Fibroblast of mammary gland (primary cell): ENCODE data around the gene MLH3.

Experiments
- DNase-seq: peaks from one replicate; pipeline ENCODE4 v3.0.0-alpha.2; 2010; ENCODE audit warnings: low read depth
- H3K4me3 ChIP-seq: 2 replicates; pipeline ENCODE4 v1.5.1; 2011; ENCODE audit warnings: low read depth, mild to moderate bottlenecking, low read length, moderate library complexity; ENCODE audit not compliant: control insufficient read depth
- TF ChIP-seq, protein P1 (sequence below): conservative IDR thresholded peaks from 2 replicates; pipeline ENCODE4 v1.5.1; 2011; ENCODE audit warnings: low read depth, low read length, inconsistent platforms; ENCODE audit not compliant: control insufficient read depth, insufficient read depth

The MLH3 gene

DNA sequence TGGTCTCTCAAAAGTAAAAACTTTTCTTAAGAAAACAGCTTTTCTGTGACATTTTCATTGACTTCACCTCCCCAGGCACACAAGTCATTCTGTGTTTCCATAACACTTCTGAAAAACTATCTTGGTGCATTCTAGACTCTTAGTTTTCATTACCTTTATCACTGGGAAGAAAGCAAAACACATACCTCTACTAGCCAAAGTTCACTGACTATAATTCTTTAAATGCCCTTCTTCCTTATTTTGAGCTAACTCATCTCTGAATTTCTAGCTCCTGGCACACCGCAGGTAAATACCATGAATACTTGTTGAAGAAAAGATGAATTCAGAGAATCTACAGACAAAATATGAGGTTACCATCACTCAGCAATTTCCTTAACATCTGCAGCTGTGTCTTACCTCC lies 21.1 kb downstream of the MLH3 start:
- TF ChIP-seq, protein P1, sequence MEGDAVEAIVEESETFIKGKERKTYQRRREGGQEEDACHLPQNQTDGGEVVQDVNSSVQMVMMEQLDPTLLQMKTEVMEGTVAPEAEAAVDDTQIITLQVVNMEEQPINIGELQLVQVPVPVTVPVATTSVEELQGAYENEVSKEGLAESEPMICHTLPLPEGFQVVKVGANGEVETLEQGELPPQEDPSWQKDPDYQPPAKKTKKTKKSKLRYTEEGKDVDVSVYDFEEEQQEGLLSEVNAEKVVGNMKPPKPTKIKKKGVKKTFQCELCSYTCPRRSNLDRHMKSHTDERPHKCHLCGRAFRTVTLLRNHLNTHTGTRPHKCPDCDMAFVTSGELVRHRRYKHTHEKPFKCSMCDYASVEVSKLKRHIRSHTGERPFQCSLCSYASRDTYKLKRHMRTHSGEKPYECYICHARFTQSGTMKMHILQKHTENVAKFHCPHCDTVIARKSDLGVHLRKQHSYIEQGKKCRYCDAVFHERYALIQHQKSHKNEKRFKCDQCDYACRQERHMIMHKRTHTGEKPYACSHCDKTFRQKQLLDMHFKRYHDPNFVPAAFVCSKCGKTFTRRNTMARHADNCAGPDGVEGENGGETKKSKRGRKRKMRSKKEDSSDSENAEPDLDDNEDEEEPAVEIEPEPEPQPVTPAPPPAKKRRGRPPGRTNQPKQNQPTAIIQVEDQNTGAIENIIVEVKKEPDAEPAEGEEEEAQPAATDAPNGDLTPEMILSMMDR: no peak
- no peak overlapping the region for H3K4me3 ChIP-seq
- DNase-seq: no peak

DNA sequence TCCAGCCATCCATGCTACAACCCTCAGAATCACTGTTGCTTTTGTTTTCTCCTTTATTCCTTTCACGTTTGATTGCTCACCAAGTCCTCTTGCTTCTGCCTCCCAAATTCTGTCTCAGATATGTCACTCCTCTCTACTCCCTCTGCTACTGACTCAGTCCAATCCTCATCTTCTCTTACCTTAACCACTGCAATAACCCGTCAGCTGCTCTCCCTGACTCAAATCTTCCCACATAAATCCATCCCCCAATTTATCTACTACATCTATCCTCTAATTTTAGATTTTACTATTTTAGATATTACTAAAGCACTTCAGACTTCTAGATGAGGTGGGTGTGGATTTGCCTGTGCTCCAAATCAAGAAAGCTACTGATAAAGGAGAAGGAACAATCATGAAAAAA lies 25.4 kb downstream of the MLH3 start:
- DNase-seq: no peak
- no peak overlapping the region for H3K4me3 ChIP-seq
- TF ChIP-seq, protein P1: no peak

GRCh38 chr14:75025082-75025481 lies 26.2 kb downstream of the MLH3 start:
- TF ChIP-seq, protein P1: no peak
- no peak overlapping the region for H3K4me3 ChIP-seq
- DNase-seq: no peak

DNA sequence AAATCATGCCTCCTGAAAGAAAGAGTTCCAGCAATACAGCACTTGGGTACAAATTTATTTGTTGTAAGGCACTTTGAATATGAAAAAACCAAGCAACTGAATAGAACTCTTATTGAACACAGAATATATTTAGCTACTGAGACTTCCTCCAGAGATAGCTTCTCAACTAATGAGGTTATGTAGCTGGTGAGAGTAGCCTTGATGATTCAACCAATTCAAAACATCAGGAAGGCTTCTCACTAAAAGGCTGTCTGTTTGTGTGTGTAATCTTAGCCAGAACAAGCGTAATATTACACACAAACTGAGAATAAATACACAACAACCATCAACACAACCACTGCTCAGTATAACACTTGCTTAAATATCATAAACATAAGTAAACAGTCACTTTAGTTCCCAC lies 28.2 kb downstream of the MLH3 start:
- TF ChIP-seq, protein P1: no peak
- H3K4me3 ChIP-seq: no peak overlapping the region
- DNase-seq: no peak

DNA sequence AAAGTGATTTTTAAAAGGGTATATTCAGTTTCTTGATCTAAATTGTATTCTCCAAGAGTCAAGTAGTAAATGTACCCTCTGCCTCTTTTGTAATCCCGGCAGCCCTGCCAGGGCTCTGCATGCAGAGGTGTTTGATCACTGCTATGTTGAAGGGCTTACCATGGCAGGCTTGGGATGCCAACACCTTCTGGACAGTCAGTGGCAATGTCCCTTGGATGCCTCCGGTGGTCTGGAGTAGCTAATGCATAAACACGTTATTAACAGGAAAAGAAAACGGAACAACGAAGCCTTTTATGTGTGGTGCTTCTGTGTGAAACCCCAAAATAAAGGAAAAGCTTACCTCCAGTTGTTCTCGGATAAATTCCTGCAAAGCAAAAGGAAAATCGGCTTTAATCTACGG lies 28.6 kb downstream of the MLH3 start:
- DNase-seq: no peak
- no peak overlapping the region for H3K4me3 ChIP-seq
- TF ChIP-seq, protein P1: peak; percentile 36

- TF ChIP-seq, protein P1: no peak
- DNase-seq: no peak
- no peak overlapping the region for H3K4me3 ChIP-seq
Measured at GRCh38 chr14:75018694-75019093, 32.6 kb downstream of the MLH3 start.

GRCh38 chr14:75016815-75017214 lies 34.5 kb downstream of the MLH3 start:
- DNase-seq: no peak
- TF ChIP-seq, protein P1: no peak
- no peak overlapping the region for H3K4me3 ChIP-seq
